Activated T-cell treated with anti-CD3 and anti-CD28 coated beads for 24 hours (primary cell): ENCODE results near the gene IL21.

ENCODE experiments used
- DNase-seq: peaks from one replicate; pipeline ENCODE4 v3.0.0-alpha.2; 2020; ENCODE audit warnings: low read depth

Gene IL21

DNA sequence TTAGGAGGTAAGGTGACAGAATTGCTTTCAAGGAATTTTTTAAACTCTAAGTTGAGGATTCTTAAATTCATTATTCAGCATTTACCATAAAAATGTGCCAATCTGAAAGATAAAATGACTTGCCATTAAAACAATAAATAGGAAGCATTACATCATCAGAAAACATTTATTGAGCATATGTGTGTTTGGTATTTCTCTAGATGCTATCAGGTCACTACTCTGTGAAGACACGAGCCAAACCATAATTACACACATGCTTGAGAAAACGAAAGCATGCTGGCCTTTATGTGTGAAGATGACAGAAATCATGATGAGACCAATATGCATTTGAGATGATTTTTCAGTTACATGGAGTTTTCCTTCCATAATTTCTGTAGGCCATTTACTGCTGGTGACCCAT is 12.3 kb upstream of the IL21 start:
- no peak for DNase-seq

DNA sequence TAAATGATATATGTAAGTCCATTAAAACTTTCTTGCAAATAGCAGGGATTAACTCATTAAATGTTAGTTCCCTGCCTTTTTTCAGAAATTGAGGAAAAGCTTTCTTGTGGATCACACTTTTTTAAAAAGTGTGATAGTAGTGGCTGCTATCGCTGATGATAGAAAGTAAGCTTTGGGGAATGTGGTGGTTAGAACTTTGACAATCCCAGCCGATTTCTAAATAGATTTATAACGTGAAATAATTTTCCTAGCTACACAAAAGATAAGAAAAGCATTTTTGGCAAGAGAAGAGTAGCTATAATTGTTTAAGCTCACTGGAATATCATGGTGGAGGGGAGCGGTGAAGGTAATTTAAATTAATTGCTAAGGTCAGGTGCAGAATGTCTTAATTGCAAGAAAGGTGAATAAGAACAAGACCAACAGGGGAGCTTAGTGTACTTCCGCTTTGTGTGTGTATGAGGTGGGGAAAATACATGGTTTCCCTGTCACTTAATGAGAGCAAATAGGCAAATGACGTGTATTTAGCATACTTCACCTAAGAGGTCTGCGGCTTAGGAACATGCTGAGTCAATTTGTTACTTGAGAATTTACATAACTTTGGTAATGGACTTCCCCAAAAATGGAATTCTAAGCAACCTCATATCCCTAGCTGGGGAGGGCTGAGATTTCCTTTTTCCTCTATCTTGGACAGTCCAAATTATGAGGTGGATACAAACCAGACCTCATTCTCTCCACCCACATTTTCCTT is 11.7 kb upstream of the IL21 start:
- DNase-seq: no peak

DNA sequence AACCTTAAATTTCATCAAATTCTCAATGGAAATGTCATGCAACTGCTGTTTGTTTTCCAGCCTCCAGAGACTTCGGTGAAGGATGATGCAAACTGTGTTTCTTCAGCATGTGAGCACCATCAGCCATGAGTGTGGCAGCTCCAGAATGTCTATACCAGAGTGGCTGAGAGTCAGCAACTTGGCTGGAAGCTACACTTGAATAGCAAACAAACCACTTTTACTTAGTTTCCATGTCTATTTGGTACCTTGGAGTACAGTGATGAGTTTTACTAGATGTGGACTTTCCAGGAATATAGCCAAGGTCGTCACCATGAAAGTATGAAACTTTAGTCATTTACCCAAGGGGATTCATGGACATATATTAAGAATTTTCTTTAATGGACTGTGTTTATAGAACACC is 4.3 kb upstream of the IL21 start:
- no peak for DNase-seq

DNA sequence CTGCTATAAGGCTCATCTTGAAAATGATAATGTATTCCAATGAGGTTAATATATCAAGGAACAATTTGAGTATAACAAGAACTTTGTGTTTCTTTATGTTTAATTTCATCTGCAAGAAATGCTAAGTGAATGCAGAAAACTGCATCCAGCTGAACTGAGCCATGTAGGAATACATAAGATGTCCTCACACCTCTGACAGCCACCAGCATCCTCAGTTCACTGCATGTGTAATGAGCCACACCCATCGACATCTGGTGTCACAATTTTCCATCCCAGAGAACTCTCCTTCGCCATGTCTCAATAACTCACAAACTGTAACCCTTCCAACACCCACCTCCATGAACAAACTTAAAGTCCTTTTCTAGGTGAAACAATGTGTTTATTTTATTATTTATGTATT is 3.3 kb upstream of the IL21 start:
- no peak for DNase-seq

DNA sequence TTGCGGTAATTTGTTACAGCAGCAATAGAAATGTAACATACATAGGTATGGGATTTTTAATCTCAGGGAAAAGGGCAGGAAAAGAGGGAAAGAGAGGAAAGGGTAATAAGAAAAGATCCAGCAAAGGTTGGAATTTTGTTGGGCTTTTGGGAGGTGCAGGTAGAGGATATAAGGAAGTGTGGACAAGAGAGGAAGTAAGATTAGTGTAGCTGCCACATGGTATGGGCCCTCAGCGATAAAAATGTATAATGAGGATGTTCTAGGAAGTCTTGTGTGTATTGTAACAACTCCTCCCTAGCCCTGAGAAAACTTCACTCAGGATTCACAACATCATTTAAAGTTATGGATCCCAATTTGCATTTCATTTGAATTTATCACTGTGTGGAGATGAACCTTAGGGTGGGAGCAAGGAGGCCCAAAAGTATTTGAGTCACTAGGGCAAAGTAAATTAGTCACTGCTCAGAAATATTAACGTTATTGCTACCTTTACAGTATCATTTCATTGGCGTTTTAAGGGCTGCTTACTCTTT is 2.8 kb upstream of the IL21 start:
- DNase-seq: no peak

DNA sequence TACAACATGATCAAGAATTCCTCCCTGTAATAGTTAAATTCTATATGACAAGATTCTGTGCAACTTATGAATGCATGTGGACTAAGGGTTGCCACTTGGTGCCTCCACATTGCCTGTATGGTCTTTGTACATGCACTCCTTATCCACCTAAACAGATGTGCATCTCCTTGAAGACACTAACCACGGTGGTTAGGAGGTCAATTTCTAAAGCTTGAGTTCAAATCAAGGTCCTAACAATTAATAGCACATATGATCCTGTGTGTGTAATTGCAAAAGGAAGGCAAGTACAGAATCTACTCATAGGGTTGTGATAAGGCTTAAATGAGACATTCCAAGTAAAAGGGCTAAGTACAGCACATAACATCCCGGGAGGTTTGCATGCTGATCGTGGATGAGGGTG is 1.5 kb upstream of the IL21 start:
- DNase-seq: no peak

DNA sequence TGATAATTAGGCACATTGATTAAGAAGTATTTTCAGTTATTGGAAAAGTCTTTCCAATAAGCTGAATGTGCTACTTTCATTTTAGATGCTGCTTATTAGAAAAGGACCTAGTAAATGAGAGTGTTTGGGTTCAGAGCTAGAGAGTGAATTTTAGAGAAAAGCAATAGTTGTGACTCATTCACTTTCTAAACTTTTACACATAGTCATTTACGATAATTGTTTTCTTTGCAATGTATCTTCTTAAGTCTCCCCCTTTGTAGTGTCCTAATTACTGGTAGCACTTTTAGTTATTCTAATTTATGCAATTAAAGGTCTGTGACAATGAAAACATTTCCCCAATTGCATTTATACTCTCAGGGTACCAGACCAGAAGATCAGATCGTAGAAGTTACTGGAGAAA is 1.3 kb downstream of the IL21 start:
- no peak for DNase-seq

DNA sequence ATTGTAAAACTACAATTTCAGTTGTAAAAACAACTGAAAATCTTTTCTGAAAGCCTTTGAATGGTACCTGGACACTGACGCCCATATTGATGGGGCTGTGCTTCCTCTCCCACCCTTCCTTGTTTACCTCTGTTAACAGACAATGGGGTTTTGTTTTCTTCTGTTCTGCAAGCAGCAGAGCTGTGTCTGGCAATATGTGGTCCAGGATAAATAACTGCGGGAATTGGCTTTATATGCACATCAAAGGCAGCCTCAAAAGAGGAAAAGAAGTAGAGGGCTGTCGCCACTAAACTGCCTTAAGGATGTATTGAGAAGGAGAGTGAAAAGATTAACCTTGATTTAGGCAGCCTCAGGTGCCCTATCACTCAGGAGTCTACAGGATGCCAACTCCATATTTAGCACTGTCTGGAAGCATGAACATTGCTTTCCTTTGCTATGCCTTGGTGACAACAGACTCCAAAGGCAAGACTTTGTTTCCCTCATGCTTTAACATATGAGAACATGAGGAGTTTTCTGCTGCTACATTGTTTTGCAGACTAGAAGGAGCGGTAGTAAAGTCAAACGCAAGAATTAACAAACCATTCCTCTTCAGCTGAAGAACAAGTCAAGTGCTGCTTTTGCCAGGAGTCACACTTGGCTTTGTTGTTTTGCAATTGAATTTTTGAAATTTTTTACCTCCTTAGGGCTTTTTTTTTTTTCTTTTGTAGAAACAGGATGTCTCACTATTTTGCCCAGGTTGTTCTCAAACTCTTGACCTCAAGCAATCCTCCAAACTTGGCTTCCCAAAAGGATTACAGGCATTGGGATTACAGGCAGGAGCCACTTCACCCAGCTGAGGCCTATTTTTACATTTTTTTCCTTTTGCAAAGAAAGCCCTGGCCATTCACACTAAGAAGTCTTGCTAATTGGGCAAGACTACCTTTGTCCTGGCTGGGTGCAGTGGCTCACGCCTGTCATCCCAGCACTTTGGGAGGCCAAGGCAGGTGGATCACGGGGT is 3.0 kb downstream of the IL21 start:
- no peak for DNase-seq

DNA sequence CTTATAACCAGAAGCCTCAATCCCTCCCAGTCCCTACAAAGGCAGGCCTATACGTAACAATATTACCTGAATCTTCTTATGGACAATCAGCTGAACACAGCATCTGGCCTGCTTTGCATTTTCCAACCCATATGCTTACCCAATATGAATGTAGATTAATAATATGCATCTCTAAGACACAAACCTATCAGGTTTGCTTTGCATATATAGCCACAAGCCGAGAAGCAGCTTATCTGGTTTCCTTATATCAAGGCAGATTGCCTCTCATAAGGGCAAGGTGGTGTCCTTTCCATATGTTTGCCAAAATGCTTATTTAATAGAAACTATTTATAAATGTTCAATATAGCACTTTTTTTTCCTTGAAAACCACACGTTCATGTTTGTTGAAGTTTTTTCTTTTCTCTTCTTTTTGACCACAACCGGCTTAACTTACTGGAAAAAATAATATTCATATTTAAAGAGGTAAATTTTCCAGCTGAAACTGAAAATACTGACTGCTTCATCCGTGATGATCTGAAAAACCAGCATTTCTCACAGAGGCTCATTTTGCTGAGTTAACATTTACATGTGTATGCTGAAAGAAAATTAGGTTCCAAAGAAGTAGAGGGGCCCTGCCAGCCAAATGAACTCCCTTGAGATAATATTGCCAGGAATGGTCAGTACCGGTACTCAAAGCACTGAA is 3.8 kb downstream of the IL21 start:
- DNase-seq: no peak

DNA sequence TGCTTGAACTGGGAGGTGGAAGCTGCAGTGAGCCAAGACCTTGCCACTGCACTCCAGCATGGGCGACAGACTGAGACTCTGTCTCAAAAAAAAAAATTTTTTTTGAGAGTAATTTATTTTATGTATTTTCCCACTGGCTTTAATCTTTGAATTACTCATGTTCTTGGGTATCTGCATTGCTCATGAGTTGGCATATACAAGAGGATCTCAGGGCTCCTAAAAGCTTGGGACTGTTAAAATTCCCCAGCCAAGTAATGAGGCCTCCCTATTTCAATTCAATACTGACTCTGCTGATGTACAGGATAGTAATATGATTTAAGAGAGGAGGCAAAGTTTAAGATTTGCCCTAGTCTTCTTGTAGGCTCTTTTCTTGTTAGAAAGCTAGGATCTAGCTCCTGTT is 6.2 kb downstream of the IL21 start:
- DNase-seq: no peak

DNA sequence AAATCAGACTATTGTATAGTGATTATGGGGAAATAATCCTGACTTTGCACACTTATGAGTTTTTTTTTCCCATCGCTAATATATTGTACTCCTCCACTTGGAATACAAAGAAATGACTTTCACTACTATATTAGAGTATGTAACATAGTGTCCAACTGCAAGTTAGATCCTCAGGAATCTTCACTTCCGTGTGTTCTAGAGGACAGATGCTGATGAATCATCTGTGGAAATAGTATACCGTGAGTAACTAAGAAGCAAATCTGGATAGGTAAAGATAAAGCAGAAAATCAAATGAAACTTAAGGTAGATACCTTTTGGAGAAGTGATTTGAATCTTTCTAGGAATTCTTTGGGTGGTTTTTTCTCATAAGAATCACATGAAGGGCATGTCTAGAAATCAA is 8.3 kb downstream of the IL21 start:
- DNase-seq: no peak

DNA sequence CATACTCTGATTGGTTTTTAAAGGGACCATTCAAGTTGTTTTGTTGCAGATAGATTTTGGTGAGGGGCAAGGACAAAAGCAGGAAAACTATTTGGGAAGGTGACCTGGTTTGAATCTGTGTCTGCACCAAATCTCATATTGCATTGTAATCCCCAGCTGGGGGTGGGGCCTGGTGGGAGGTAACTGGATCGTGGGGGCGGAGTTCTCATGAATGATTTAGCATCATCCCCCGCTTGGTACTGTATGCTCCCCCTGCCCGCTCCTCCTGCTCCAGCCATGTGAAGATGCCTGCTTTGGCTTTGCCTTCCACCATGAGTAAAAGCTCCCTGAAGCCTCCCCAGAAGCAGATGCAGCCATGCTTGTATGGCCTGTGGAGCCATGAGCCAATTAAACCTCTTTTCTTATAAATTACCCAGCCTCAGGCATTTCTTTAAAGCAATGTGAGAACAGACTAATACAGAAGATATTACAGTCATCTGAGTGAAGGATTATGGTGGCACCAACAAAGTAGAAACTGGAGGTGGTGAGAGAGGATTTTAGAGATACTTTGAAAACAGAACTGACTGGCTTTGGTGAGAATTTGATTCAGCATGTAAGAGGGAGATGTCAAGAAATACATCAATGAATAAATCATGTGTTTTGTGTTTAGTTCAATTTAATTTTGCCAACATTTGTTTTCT is 14.4 kb downstream of the IL21 start:
- DNase-seq: no peak

DNA sequence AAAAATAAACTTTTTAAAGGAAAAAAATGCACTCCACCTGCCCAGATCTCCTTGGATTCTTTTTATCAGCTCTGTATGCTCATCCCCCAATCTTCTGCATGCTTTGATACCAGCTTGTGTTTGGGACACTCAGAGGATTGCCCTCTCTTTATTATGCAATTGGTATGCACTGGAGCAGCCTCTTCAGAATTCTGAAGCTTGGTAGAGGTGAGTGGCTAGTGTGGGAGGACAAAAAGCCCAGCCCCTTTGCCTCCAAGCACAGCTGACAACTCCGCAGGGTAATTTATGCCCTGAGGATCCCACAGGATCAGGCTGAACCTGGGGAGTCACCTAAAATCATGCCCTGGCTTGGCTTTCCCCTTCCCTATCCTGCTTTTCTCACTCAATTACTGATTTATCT is 16.7 kb downstream of the IL21 start:
- no peak for DNase-seq

DNA sequence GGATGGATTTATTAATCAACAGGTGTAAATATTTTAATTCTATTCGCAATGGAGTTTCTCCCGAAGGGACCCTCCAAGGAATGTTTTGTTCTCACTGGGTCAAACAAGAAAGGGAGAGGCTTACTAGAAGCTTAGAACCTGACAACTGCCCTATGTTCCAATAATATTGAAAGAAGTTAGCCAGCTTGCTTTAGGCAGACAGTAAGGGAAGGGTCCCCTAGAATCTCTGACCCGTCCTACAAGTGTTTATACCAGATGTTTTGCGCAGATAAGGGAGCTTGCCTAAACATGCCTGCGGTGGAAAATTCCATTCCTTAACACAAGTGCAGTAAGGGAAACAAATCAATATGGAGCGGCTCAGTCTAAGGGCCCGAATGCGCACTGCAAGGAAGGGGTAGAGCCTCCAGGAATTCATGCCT is 17.7 kb downstream of the IL21 start:
- no peak for DNase-seq

DNA sequence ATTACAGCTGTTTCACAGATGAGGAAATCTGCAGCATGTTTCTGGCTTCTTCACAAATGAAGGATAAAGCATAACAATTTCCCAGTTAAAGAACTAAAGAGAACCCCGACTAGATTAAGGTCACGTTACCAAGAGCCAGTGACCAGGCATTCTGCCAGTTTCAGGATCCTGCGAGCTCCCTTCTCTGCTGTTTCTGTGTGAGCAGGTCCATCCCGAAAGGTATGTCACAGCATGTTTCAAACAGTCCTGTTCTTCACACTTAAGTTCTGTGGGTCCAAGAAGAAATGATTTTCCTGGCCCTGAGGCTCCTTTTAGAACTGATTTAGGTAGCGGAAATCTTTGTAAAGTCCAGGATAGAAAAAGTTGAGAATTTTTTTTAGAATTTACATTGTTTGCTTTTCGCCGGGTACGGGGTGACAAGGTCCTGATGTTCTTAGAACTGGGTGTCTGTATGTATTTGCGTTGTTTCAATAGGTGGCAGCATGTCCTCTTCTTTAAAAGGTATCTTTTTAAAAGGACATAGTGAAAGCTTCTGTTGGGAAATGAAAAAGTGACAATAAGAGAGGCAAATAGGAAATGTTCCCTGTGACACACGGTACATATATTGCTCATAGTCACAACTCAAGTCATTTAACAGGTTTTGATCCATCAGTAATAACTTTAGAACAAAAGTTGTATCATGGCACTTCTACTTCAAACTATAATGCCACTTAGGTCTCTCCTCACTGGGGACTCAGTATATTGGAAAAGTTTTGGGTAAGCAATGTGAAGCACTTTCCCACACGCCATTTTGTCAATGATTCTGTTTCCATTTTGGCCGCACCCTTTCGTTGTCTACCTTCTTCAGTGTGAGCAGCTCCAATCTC is 18.4 kb downstream of the IL21 start:
- no peak for DNase-seq

DNA sequence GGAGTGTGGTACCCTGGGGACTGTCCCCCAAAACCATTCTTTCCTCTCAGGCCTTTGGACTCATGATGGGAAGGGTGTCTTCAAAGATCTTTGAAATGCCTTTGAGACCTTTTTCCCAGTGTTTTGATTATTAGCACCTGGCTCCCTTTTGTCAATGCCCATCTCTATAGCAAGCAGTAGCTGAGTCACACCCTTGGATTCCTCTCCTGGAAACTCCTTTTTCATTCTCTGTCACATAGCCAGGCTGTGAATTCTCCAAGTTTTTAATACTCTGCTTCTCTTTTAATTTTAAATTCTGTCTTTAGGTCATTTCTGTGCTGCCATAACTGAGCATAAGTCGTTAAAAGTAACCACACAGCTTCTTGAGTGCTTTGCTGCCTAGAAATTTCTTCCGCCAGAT is 29.7 kb downstream of the IL21 start:
- no peak for DNase-seq

DNA sequence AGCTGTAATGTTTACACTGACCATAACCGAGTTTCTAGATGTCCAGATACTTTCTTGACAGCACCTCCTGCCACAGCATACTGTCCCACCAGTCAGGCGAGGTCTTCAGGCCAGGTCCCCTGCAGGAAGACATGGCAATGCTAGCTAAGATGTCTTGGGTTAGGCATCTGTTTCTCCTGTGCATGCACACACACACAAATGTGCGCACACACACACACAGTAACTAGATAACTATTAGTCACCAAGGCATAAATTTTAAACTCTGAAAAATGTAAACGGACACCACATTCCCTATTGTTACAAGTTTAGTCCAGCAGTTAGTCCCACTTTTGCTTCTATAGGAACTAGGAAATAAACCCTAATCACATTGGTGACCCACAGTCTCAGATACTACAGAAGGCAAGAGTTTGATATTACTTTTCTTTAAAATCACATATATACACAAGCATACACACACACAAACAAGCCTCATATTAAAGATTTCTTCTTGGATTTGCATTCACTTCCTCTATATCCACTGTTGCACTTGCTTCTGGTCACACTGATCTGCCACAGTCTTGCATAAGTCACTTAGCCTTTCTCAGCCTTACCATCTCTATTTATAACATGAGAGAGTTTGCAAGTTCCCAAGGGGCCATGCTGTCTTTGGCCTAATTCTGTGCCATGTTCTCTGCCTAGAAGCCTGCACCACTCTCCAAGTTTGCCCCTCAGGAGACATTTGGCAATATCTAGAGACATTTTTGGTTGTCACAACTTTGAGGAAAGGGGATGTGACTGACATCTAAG is 32.2 kb downstream of the IL21 start:
- DNase-seq: no peak

DNA sequence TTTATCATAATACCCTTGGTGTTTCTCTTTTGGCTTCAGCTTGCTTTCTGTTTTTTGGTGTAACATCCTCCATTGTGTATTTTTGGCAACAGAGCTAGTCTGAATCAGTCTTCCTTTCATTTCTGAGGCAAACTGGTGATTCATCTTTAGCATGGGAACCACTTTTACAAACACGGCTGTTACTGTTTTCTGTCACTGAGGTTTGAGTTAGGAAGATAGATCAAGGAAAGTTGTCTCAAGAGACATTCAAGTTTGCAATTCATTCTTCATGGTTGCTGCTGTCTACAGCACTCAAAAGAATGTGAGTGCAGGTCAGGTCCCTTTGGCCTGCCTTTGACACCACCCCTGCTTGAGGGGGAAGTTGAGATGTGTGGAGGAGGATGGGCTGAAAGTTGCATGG is 36.3 kb downstream of the IL21 start:
- no peak for DNase-seq

DNA sequence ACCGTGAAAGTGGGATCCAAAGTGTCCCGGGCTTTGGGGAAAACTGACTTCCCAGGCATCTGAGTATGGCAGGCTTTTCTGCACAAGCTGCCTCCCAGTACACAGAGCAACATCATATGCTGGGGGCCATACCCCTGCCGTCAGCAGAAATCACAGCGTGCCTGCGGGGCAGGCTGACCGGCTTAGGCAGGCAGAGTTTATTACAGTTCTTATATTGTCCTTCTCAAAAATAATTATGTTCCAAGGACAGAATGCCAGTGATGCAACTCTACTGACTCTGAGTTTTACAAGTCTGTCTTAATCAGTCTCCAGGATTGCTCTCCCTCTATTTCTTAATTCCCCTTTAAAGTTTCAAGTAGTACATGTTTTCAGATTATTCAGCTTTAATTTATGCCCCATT is 37.0 kb downstream of the IL21 start:
- no peak for DNase-seq
